Measurements from ENCODE around the gene MVB12B. TPM values are rescaled to one million over a fixed set of nuclear protein-coding genes. Genes with fewer than 3 reads are reported as not detected.

Gene MVB12B
- total RNA-seq, 1 experiment from 2014 or later, result 10.9 TPM

DNA sequence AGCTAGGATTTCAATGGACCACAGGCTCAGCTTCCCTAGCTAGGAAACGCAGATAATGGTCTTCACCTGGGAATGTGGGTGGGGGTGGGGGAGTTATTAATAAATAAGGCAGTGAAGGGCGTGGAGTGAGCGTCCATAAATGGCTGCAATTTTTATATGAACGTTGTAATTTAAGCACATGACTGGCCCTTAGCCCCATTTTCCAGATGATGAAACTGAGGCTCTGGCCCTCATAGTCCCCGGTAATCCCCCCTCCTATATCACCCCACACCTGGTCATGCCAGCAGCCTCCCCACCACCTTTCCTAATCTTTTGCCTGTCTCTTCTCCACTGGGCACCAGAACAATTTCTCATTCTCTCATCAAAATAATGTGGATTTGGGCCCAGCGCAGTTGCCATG lies 225.2 kb downstream of the MVB12B start (continued):
- TF ChIP-seq, protein P1, sequence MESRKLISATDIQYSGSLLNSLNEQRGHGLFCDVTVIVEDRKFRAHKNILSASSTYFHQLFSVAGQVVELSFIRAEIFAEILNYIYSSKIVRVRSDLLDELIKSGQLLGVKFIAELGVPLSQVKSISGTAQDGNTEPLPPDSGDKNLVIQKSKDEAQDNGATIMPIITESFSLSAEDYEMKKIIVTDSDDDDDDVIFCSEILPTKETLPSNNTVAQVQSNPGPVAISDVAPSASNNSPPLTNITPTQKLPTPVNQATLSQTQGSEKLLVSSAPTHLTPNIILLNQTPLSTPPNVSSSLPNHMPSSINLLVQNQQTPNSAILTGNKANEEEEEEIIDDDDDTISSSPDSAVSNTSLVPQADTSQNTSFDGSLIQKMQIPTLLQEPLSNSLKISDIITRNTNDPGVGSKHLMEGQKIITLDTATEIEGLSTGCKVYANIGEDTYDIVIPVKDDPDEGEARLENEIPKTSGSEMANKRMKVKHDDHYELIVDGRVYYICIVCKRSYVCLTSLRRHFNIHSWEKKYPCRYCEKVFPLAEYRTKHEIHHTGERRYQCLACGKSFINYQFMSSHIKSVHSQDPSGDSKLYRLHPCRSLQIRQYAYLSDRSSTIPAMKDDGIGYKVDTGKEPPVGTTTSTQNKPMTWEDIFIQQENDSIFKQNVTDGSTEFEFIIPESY (IDR thresholded peaks at IDR 0.05; ENCODE audit: extremely low read depth, insufficient replicate concordance, low read length), result no peak
- TF ChIP-seq, protein P2, sequence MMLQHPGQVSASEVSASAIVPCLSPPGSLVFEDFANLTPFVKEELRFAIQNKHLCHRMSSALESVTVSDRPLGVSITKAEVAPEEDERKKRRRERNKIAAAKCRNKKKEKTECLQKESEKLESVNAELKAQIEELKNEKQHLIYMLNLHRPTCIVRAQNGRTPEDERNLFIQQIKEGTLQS (IDR thresholded peaks at IDR 0.05), result no peak

DNA sequence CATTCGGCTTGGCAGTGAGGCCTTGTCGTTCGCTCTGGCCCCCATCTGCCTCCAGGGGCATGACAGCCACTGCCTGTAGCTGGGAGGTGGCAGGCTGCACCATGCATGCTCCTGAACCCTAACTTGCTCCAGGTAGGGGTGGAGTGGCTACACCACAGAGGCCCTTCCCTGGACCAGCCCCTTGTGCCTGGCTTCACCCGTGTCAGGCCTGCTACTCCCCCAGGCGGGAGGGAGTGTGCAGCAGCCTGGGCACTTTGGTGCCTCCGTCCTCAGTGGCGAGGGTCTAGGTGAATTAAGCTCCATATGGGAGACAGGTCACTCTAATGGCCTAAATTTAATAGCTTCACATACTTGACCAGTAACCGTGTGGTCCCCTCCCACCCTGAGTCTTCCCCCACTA lies 227.7 kb downstream of the MVB12B start:
- CTCF ChIA-PET, result interaction anchor here (5.9 kb wide), 1 partner anchor 54 kb away, joined by 84 read pairs; no protein-coding TSS in a partner anchor

More for the DNA sequence above, 227.7 kb downstream of the MVB12B start:
- no peak overlapping the region for H2AFZ ChIP-seq (ENCODE audit: low read depth, low read length, poor library complexity, severe bottlenecking)
- no peak overlapping the region for H3K27ac ChIP-seq (ENCODE audit: low read depth, low read length)
- H3K9me3 ChIP-seq (ENCODE audit: control insufficient read depth in 1 of 2, insufficient read depth in 1 of 2, low read depth in 1 of 2, low read length in 2 of 2), result no peaks in the 10 kb centered on the region
- ChIA-PET RAD21 (ENCODE audit: low non-redundant PET in 1 of 2, low total read pairs in 2 of 2, uncharacterized antibody in 2 of 2, unreplicated experiment in 2 of 2) (no interaction called here), POLR2A (no interaction called here)
- no peak overlapping the region for H3K4me3 ChIP-seq (replicated peaks in 1 of 2; ENCODE audit: low read depth in 1 of 2, low read length in 2 of 2)
- H3K4me1 ChIP-seq (ENCODE audit: control insufficient read depth in 1 of 2, insufficient read depth in 2 of 2, low read length in 2 of 2), result no peaks in the 10 kb centered on the region
- intact Hi-C loops (cut with micrococcal nuclease), result no loop called here
- H3K27me3 ChIP-seq (ENCODE audit: insufficient read depth, low read length), result no peaks in the 10 kb centered on the region
- BruUV-seq (replicated peaks), result no TSS peak
- H3K9me2 ChIP-seq (ENCODE audit: insufficient read depth), result no peaks in the 10 kb centered on the region
- no peak overlapping the region for H3K9ac ChIP-seq (ENCODE audit: low read length)
- H3K36me3 ChIP-seq (ENCODE audit: control insufficient read depth in 1 of 2, insufficient read depth in 2 of 2, low read length in 2 of 2), result no peaks in the 10 kb centered on the region
- H4K20me1 ChIP-seq (ENCODE audit: insufficient read depth), result no peaks in the 10 kb centered on the region
- DNase-seq (ENCODE audit: low read depth, low spot score), result no peak
- TF ChIP-seq YY1 (IDR thresholded peaks at IDR 0.05; ENCODE audit: extremely low read depth, insufficient replicate concordance, low read depth, low read length), result no peak
- TF ChIP-seq, protein P3, sequence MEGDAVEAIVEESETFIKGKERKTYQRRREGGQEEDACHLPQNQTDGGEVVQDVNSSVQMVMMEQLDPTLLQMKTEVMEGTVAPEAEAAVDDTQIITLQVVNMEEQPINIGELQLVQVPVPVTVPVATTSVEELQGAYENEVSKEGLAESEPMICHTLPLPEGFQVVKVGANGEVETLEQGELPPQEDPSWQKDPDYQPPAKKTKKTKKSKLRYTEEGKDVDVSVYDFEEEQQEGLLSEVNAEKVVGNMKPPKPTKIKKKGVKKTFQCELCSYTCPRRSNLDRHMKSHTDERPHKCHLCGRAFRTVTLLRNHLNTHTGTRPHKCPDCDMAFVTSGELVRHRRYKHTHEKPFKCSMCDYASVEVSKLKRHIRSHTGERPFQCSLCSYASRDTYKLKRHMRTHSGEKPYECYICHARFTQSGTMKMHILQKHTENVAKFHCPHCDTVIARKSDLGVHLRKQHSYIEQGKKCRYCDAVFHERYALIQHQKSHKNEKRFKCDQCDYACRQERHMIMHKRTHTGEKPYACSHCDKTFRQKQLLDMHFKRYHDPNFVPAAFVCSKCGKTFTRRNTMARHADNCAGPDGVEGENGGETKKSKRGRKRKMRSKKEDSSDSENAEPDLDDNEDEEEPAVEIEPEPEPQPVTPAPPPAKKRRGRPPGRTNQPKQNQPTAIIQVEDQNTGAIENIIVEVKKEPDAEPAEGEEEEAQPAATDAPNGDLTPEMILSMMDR (IDR thresholded peaks at IDR 0.05 in 2 of 3, conservative IDR thresholded peaks at IDR 0.05 in 1 of 3; ENCODE audit: borderline replicate concordance in 1 of 3, insufficient read depth in 1 of 3, low read depth in 2 of 3, low read length in 2 of 3), result no peak
- no peak for TF ChIP-seq CBX3 (IDR thresholded peaks at IDR 0.05; ENCODE audit: low read depth)
- TF ChIP-seq EZH2phosphoT487 (IDR thresholded peaks at IDR 0.05; ENCODE audit: borderline replicate concordance), result no peak
- no peak for TF ChIP-seq ELF1 (IDR thresholded peaks at IDR 0.05; ENCODE audit: borderline replicate concordance, low read depth)
- TF ChIP-seq CEBPB (IDR thresholded peaks at IDR 0.05; ENCODE audit: low read depth), result no peak
- TF ChIP-seq POLR2A (IDR thresholded peaks at IDR 0.05; ENCODE audit: borderline replicate concordance, extremely low read depth, insufficient read depth, insufficient read length), result no peak
- no peak overlapping the region for H3K4me2 ChIP-seq (ENCODE audit: low read length)
- no peaks in the 10 kb centered on the region for H3K79me2 ChIP-seq (ENCODE audit: insufficient read depth, low read length)
- no peak for ATAC-seq

All from HCT116 (cell line).